NT2/D1 (cell line): ENCODE results near the gene C1QB.

Source experiments
- SUZ12 ChIP-seq: IDR thresholded peaks from 2 replicates; pipeline ENCODE4 v1.6.1; 2011; ENCODE audit not compliant: insufficient read length, insufficient read depth; ENCODE audit errors: extremely low read depth
- YY1 ChIP-seq: IDR thresholded peaks from 2 replicates; pipeline ENCODE4 v1.6.1; 2011; ENCODE audit not compliant: insufficient read length, insufficient read depth
- ZNF274 ChIP-seq: IDR thresholded peaks from 2 replicates; pipeline ENCODE4 v1.6.1; 2011; ENCODE audit warnings: mild to moderate bottlenecking, low read depth, low read length

DNA sequence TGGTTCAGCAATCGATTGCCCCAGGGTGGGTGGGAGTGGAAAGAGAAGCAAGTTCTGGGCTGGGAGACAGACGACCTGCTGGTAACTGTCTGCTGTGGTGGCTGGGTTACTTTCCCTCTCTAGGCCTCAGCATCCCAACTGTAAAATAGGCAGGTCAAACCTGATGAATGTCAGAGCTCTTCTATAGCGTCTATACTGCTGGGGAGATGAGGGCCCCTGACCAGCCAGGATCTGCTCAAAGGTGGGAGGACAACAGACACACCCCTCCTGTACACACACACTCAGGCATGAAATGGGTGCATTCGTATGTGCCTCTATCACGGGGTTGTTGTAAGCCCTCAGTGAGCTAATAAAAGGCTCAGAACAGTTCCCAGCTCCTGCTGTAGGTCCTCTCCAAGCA is 44.9 kb downstream of the C1QB start:
- TF ChIP-seq SUZ12 = no peak
- TF ChIP-seq YY1 = no peak
- no peak for TF ChIP-seq ZNF274
